ENCODE measurements around the gene PEX7. TPM values are rescaled to one million over a fixed set of nuclear protein-coding genes. Genes with fewer than 3 reads are reported as not detected.
"Not testable (repeated sequence)": the region's sequence is repeated elsewhere in the genome, so short reads cannot be mapped to it uniquely, and the experiment has no call there.

Gene PEX7
- total RNA-seq, 1 donor: 6.1 TPM

- not testable (repeated sequence) for H3K9me3 ChIP-seq (ENCODE audit: low read depth, low read length); H3K4me3 ChIP-seq (ENCODE audit: low read length)
These were observed 24.1 kb downstream of the PEX7 start for GRCh38 chr6:136846477-136846876.

GRCh38 chr6:136849979-136850563, 27.7 kb downstream of the PEX7 start:
- H3K4me3 ChIP-seq (ENCODE audit: low read length); H3K4me1 ChIP-seq (ENCODE audit: insufficient read depth, low read length); H3K9me3 ChIP-seq (ENCODE audit: low read depth, low read length); H3K27me3 ChIP-seq (ENCODE audit: insufficient read depth, low read length): not testable (repeated sequence)

More at GRCh38 chr6:136846477-136846876, 24.1 kb downstream of the PEX7 start:
- H3K27me3 ChIP-seq (ENCODE audit: insufficient read depth, low read length); H3K4me1 ChIP-seq (ENCODE audit: insufficient read depth, low read length): not testable (repeated sequence)

- Histone ChIP-seq H3K4me3 (ENCODE audit: low read length) (no peak overlapping the region), H3K9me3 (ENCODE audit: low read depth, low read length) (no peaks in the 10 kb centered on the region), H3K4me1 (ENCODE audit: insufficient read depth, low read length) (peaks cover 5% of the 10 kb centered on the region), H3K27me3 (ENCODE audit: insufficient read depth, low read length) (no peaks in the 10 kb centered on the region)
These were observed 37.0 kb downstream of the PEX7 start for GRCh38 chr6:136859430-136859829.

GRCh38 chr6:136860043-136860442, 37.7 kb downstream of the PEX7 start:
- no peak overlapping the region for H3K4me3 ChIP-seq (ENCODE audit: low read length)
- peaks cover 5% of the 10 kb centered on the region for H3K4me1 ChIP-seq (ENCODE audit: insufficient read depth, low read length)
- H3K9me3 ChIP-seq (ENCODE audit: low read depth, low read length): no peaks in the 10 kb centered on the region
- H3K27me3 ChIP-seq (ENCODE audit: insufficient read depth, low read length): no peaks in the 10 kb centered on the region

GRCh38 chr6:136862662-136863061, 40.3 kb downstream of the PEX7 start:
- Histone ChIP-seq H3K27me3 (ENCODE audit: insufficient read depth, low read length) (no peaks in the 10 kb centered on the region), H3K4me3 (ENCODE audit: low read length) (no peak overlapping the region), H3K4me1 (ENCODE audit: insufficient read depth, low read length) (peaks cover 5% of the 10 kb centered on the region), H3K9me3 (ENCODE audit: low read depth, low read length) (no peaks in the 10 kb centered on the region)

- no peak overlapping the region for H3K4me3 ChIP-seq (ENCODE audit: low read length)
- no peaks in the 10 kb centered on the region for H3K27me3 ChIP-seq (ENCODE audit: insufficient read depth, low read length)
- H3K9me3 ChIP-seq (ENCODE audit: low read depth, low read length): no peaks in the 10 kb centered on the region
- peaks cover 5% of the 10 kb centered on the region for H3K4me1 ChIP-seq (ENCODE audit: insufficient read depth, low read length)
These were observed 41.4 kb downstream of the PEX7 start for GRCh38 chr6:136863752-136864151.

- Histone ChIP-seq H3K9me3 (ENCODE audit: low read depth, low read length) (no peaks in the 10 kb centered on the region), H3K4me3 (ENCODE audit: low read length) (no peak overlapping the region), H3K4me1 (ENCODE audit: insufficient read depth, low read length) (peaks cover 4% of the 10 kb centered on the region), H3K27me3 (ENCODE audit: insufficient read depth, low read length) (no peaks in the 10 kb centered on the region)
These were observed 42.3 kb downstream of the PEX7 start for GRCh38 chr6:136864676-136865075.

- Histone ChIP-seq H3K9me3 (ENCODE audit: low read depth, low read length) (no peaks in the 10 kb centered on the region), H3K4me3 (ENCODE audit: low read length) (no peak overlapping the region), H3K4me1 (ENCODE audit: insufficient read depth, low read length) (no peaks in the 10 kb centered on the region), H3K27me3 (ENCODE audit: insufficient read depth, low read length) (no peaks in the 10 kb centered on the region)
These were observed 44.6 kb downstream of the PEX7 start for GRCh38 chr6:136866872-136867416.

- no peak overlapping the region for H3K4me3 ChIP-seq (ENCODE audit: low read length)
- peaks cover 24% of the 10 kb centered on the region for H3K9me3 ChIP-seq (ENCODE audit: low read depth, low read length)
- no peaks in the 10 kb centered on the region for H3K27me3 ChIP-seq (ENCODE audit: insufficient read depth, low read length)
- no peaks in the 10 kb centered on the region for H3K4me1 ChIP-seq (ENCODE audit: insufficient read depth, low read length)
These were observed 47.1 kb downstream of the PEX7 start for GRCh38 chr6:136869451-136869850.

GRCh38 chr6:136873748-136874147, 51.4 kb downstream of the PEX7 start:
- H3K27me3 ChIP-seq (ENCODE audit: insufficient read depth, low read length): no peaks in the 10 kb centered on the region
- H3K4me1 ChIP-seq (ENCODE audit: insufficient read depth, low read length): no peaks in the 10 kb centered on the region
- H3K9me3 ChIP-seq (ENCODE audit: low read depth, low read length): peaks cover 28% of the 10 kb centered on the region
- H3K4me3 ChIP-seq (ENCODE audit: low read length): no peak overlapping the region

GRCh38 chr6:136876469-136876868, 54.1 kb downstream of the PEX7 start:
- H3K9me3 ChIP-seq (ENCODE audit: low read depth, low read length): peaks cover 28% of the 10 kb centered on the region
- not testable (repeated sequence) for H3K4me1 ChIP-seq (ENCODE audit: insufficient read depth, low read length); H3K27me3 ChIP-seq (ENCODE audit: insufficient read depth, low read length); H3K4me3 ChIP-seq (ENCODE audit: low read length)

- Histone ChIP-seq H3K9me3 (ENCODE audit: low read depth, low read length) (no peaks in the 10 kb centered on the region), H3K4me3 (ENCODE audit: low read length) (no peak overlapping the region), H3K27me3 (ENCODE audit: insufficient read depth, low read length) (no peaks in the 10 kb centered on the region), H3K4me1 (ENCODE audit: insufficient read depth, low read length) (no peaks in the 10 kb centered on the region)
These were observed 58.5 kb downstream of the PEX7 start for GRCh38 chr6:136880748-136881460.

GRCh38 chr6:136886091-136886490, 63.7 kb downstream of the PEX7 start:
- no peaks in the 10 kb centered on the region for H3K27me3 ChIP-seq (ENCODE audit: insufficient read depth, low read length)
- no peak overlapping the region for H3K4me3 ChIP-seq (ENCODE audit: low read length)
- no peaks in the 10 kb centered on the region for H3K9me3 ChIP-seq (ENCODE audit: low read depth, low read length)
- H3K4me1 ChIP-seq (ENCODE audit: insufficient read depth, low read length): no peaks in the 10 kb centered on the region

- H3K9me3 ChIP-seq (ENCODE audit: low read depth, low read length): no peaks in the 10 kb centered on the region
These were observed 65.6 kb downstream of the PEX7 start for GRCh38 chr6:136887953-136888352.

GRCh38 chr6:136889271-136890193, 67.1 kb downstream of the PEX7 start:
- Histone ChIP-seq H3K9me3 (ENCODE audit: low read depth, low read length) (no peaks in the 10 kb centered on the region), H3K4me1 (ENCODE audit: insufficient read depth, low read length) (no peaks in the 10 kb centered on the region), H3K27me3 (ENCODE audit: insufficient read depth, low read length) (no peaks in the 10 kb centered on the region), H3K4me3 (ENCODE audit: low read length) (no peak overlapping the region)

More at GRCh38 chr6:136887953-136888352, 65.6 kb downstream of the PEX7 start:
- Histone ChIP-seq H3K4me3 (ENCODE audit: low read length) (no peak overlapping the region), H3K4me1 (ENCODE audit: insufficient read depth, low read length) (no peaks in the 10 kb centered on the region), H3K27me3 (ENCODE audit: insufficient read depth, low read length) (no peaks in the 10 kb centered on the region)

Measured in mononuclear cell (primary cell).